ENCODE measurements around the gene LMF2. TPM values are rescaled to one million over a fixed set of nuclear protein-coding genes. Genes with fewer than 3 reads are reported as not detected.

The LMF2 gene
- total and polyA plus RNA-seq, 2 of the 4 experiments (the other 2 are of a cell fraction): 16.8 to 82.6 TPM

GRCh38 chr22:50548921-50549790 is 41.7 kb upstream of the LMF2 start (continued):
- no peak for TF ChIP-seq MAFK (IDR thresholded peaks at IDR 0.05; ENCODE audit: low read depth, low read length)

- POLR2A ChIA-PET (ENCODE audit: unreplicated experiment): no interaction called here
- no peak overlapping the region for H2AK9ac ChIP-seq (replicated peaks; ENCODE audit: low read depth, low read length, poor library complexity)
- no peak overlapping the region for H4K91ac ChIP-seq (ENCODE audit: insufficient read depth, low read depth, low read length)
- H3K9ac ChIP-seq (ENCODE audit: low read depth, low read length): no peak overlapping the region
- H3K23ac ChIP-seq (ENCODE audit: low read depth, low read length): no peak overlapping the region
- no peak overlapping the region for H4K5ac ChIP-seq (ENCODE audit: low read depth, low read length)
- no peaks in the 10 kb centered on the region; the same call in 1 of the 2 replicates for H3K4me1 ChIP-seq (ENCODE audit: control insufficient read depth, insufficient read depth, low read length)
- in situ Hi-C loops (cut with MboI; ENCODE audit: low sequenced_read_pairs) (no loop called here), intact Hi-C loops (cut with micrococcal nuclease) (no loop called here), dilution Hi-C loops (cut with HindIII; ENCODE audit: low sequenced_read_pairs, unreplicated experiment) (no loop called here)
- no peak overlapping the region for H3K4me3 ChIP-seq (ENCODE audit: insufficient read depth, low read depth, low read length)
- no peak overlapping the region for H3K14ac ChIP-seq (replicated peaks; ENCODE audit: low read depth, low read length)
- H3K18ac ChIP-seq (ENCODE audit: low read depth, low read length): no peak overlapping the region
- H3K56ac ChIP-seq (ENCODE audit: extremely low read depth, insufficient read depth, low read length): no peak overlapping the region
- H2AFZ ChIP-seq (replicated peaks; ENCODE audit: low read length, poor library complexity): peak overlapping the region; percentile 14
- H4K20me1 ChIP-seq (ENCODE audit: insufficient read depth, low read length): no peaks in the 10 kb centered on the region
- no peak overlapping the region for H2BK120ac ChIP-seq (ENCODE audit: low read depth, low read length)
- H3K4ac ChIP-seq (ENCODE audit: low read depth, low read length): no peak overlapping the region
- no peak for ATAC-seq (ENCODE audit: low read depth)
- no peak for DNase-seq
- H3K9me1 ChIP-seq (ENCODE audit: insufficient read depth, low read length): no peaks in the 10 kb centered on the region
- no peak overlapping the region for H2BK15ac ChIP-seq (ENCODE audit: low read depth, low read length)
- no peaks in the 10 kb centered on the region for H3K36me3 ChIP-seq (ENCODE audit: control insufficient read depth, insufficient read depth, low read length)
- CTCF ChIA-PET: interaction anchor here (0.9 kb wide), 1 partner anchor 23 kb away, joined by 3 read pairs; the partner anchor contains the start of gene SCO2
- no peak overlapping the region for H2BK20ac ChIP-seq (ENCODE audit: low read depth, low read length)
- no peaks in the 10 kb centered on the region for H3K9me3 ChIP-seq (ENCODE audit: control insufficient read depth, insufficient read depth, low read length)
- no peaks in the 10 kb centered on the region for H3K79me1 ChIP-seq (ENCODE audit: low read depth in 1 of 2, low read length in 2 of 2)
- H3K27ac ChIP-seq (ENCODE audit: insufficient read depth, low read length): no peak overlapping the region
- no TSS peak for BruUV-seq (replicated peaks)
- WGBS, 2 experiments (ENCODE audit: extremely low coverage in 2 of 2, insufficient read length in 1 of 2): 16% methylated on average over 11 of the region's 56 CpGs; no CpG with 5 or more reads in 1 of the 2 experiments
- no peak overlapping the region for H2BK5ac ChIP-seq (ENCODE audit: low read depth, low read length, poor library complexity, severe bottlenecking)
- no peak overlapping the region for H2AK5ac ChIP-seq (ENCODE audit: low read depth, low read length)
- no peak overlapping the region for H3K4me2 ChIP-seq (ENCODE audit: low read depth, low read length)
- no peak overlapping the region for H4K8ac ChIP-seq (ENCODE audit: low read depth in 2 of 2, low read length in 2 of 2)
- H3K27me3 ChIP-seq (ENCODE audit: control insufficient read depth, insufficient read depth, low read length): peaks cover 76% of the 10 kb centered on the region
- TF ChIP-seq CTCF (conservative IDR thresholded peaks at IDR 0.05; ENCODE audit: low read depth, low read length) (no peak), RAD21 (IDR thresholded peaks at IDR 0.05; ENCODE audit: low read length) (no peak), MAFK (IDR thresholded peaks at IDR 0.05; ENCODE audit: low read depth, low read length) (no peak), BHLHE40 (IDR thresholded peaks at IDR 0.05; ENCODE audit: low read depth, low read length) (no peak), NFE2L2 (IDR thresholded peaks at IDR 0.05; ENCODE audit: low read depth, low read length) (no peak), FOS (IDR thresholded peaks at IDR 0.05; ENCODE audit: low read depth, low read length) (no peak), ELK1 (IDR thresholded peaks at IDR 0.05; ENCODE audit: borderline replicate concordance, low read depth, low read length) (no peak), USF2 (IDR thresholded peaks at IDR 0.05; ENCODE audit: low read depth, low read length) (no peak), MXI1 (IDR thresholded peaks at IDR 0.05; ENCODE audit: borderline replicate concordance, low read depth, low read length) (no peak)
Measured at GRCh38 chr22:50548040-50548920, 40.8 kb upstream of the LMF2 start.

All from IMR-90 (cell line).